Measurements from ENCODE around the gene BCAN. TPM values are rescaled to one million over a fixed set of nuclear protein-coding genes. Genes with fewer than 3 reads are reported as not detected.
A peak's percentile ranks its signal among the peaks of the same experiment; 100 is the strongest.
"Not testable (repeated sequence)": the region's sequence is repeated elsewhere in the genome, so short reads cannot be mapped to it uniquely, and the experiment has no call there.

The BCAN gene
- total RNA-seq, 2 experiments from 2014 or later: not detected

- not testable (repeated sequence) for H3K36me3 Mint-ChIP-seq, H3K27ac Mint-ChIP-seq, H3K27me3 Mint-ChIP-seq, H3K9me3 Mint-ChIP-seq, DNase-seq, H3K4me3 Mint-ChIP-seq
- H3K4me1 Mint-ChIP-seq: peaks cover 16% of the 10 kb centered on the region
Observed at GRCh38 chr1:156607344-156607743, 34.6 kb upstream of the BCAN start.

- peak; percentile 63 for DNase-seq
- H3K27me3 Mint-ChIP-seq: peaks cover 9% of the 10 kb centered on the region
- H3K4me3 Mint-ChIP-seq: no peak overlapping the region
- H3K27ac Mint-ChIP-seq: no peak overlapping the region
- H3K4me1 Mint-ChIP-seq: peaks cover 9% of the 10 kb centered on the region
- no peaks in the 10 kb centered on the region for H3K36me3 Mint-ChIP-seq
- H3K9me3 Mint-ChIP-seq: no peaks in the 10 kb centered on the region
Observed at GRCh38 chr1:156608036-156608674, 33.8 kb upstream of the BCAN start.

GRCh38 chr1:156608981-156609380 is 32.9 kb upstream of the BCAN start:
- peak; percentile 57 for DNase-seq
- H3K9me3 Mint-ChIP-seq: no peaks in the 10 kb centered on the region
- peaks cover 10% of the 10 kb centered on the region for H3K27me3 Mint-ChIP-seq
- no peaks in the 10 kb centered on the region for H3K36me3 Mint-ChIP-seq
- peaks cover 9% of the 10 kb centered on the region for H3K4me1 Mint-ChIP-seq
- no peak overlapping the region for H3K27ac Mint-ChIP-seq
- no peak overlapping the region for H3K4me3 Mint-ChIP-seq

GRCh38 chr1:156610072-156610471 is 31.8 kb upstream of the BCAN start:
- H3K27ac Mint-ChIP-seq, DNase-seq, H3K36me3 Mint-ChIP-seq, H3K4me3 Mint-ChIP-seq, H3K9me3 Mint-ChIP-seq, H3K4me1 Mint-ChIP-seq: not testable (repeated sequence)
- H3K27me3 Mint-ChIP-seq: peaks cover 19% of the 10 kb centered on the region

GRCh38 chr1:156612666-156613065 is 29.3 kb upstream of the BCAN start:
- peaks cover 9% of the 10 kb centered on the region for H3K4me1 Mint-ChIP-seq
- DNase-seq: no peak
- H3K27ac Mint-ChIP-seq: no peak overlapping the region
- H3K9me3 Mint-ChIP-seq: no peaks in the 10 kb centered on the region
- H3K4me3 Mint-ChIP-seq: no peak overlapping the region
- peaks cover 36% of the 10 kb centered on the region for H3K27me3 Mint-ChIP-seq
- H3K36me3 Mint-ChIP-seq: no peaks in the 10 kb centered on the region

GRCh38 chr1:156615946-156616345 is 26.0 kb upstream of the BCAN start:
- Mint-ChIP-seq H3K4me3 (no peak overlapping the region), H3K27ac (no peak overlapping the region), H3K4me1 (no peaks in the 10 kb centered on the region), H3K36me3 (no peaks in the 10 kb centered on the region), H3K27me3 (peaks cover 68% of the 10 kb centered on the region), H3K9me3 (no peaks in the 10 kb centered on the region)
- no peak for DNase-seq

- no peak overlapping the region for H3K4me3 Mint-ChIP-seq
- DNase-seq: no peak
- no peaks in the 10 kb centered on the region for H3K36me3 Mint-ChIP-seq
- H3K27me3 Mint-ChIP-seq: peaks cover 73% of the 10 kb centered on the region
- no peak overlapping the region for H3K27ac Mint-ChIP-seq
- H3K4me1 Mint-ChIP-seq: no peaks in the 10 kb centered on the region
- no peaks in the 10 kb centered on the region for H3K9me3 Mint-ChIP-seq
Observed at GRCh38 chr1:156616463-156616862, 25.5 kb upstream of the BCAN start.

GRCh38 chr1:156618853-156619581 is 22.9 kb upstream of the BCAN start, which contains the start of gene HAPLN2:
Gene HAPLN2, plus strand, starts transcription at chr1:156619415. Its CDS starts 4,076 bp downstream, at chr1:156623491.
- Mint-ChIP-seq H3K4me3 (no peak within 1 kb of the TSS), H3K4me1 (no peaks in the 10 kb centered on the region), H3K27me3 (peaks cover 88% of the 10 kb centered on the region), H3K27ac (no peak within 1 kb of the TSS), H3K36me3 (no peaks in the 10 kb centered on the region), H3K9me3 (no peaks in the 10 kb centered on the region)
- DNase-seq: no peak

- no peaks in the 10 kb centered on the region for H3K36me3 Mint-ChIP-seq
- no peak overlapping the region for H3K4me3 Mint-ChIP-seq
- H3K4me1 Mint-ChIP-seq: no peaks in the 10 kb centered on the region
- peaks cover 88% of the 10 kb centered on the region for H3K27me3 Mint-ChIP-seq
- no peaks in the 10 kb centered on the region for H3K9me3 Mint-ChIP-seq
- no peak for DNase-seq
- no peak overlapping the region for H3K27ac Mint-ChIP-seq
Observed at GRCh38 chr1:156619582-156619955, 22.3 kb upstream of the BCAN start.

GRCh38 chr1:156622581-156623297 is 19.2 kb upstream of the BCAN start:
- Mint-ChIP-seq H3K36me3 (no peaks in the 10 kb centered on the region), H3K9me3 (no peaks in the 10 kb centered on the region), H3K4me1 (peaks cover 5% of the 10 kb centered on the region), H3K27ac (no peak overlapping the region), H3K27me3 (peaks cover 91% of the 10 kb centered on the region), H3K4me3 (no peak overlapping the region)
- no peak for DNase-seq

GRCh38 chr1:156623946-156624813 is 17.7 kb upstream of the BCAN start:
- H3K4me1 Mint-ChIP-seq: peaks cover 5% of the 10 kb centered on the region
- peaks cover 80% of the 10 kb centered on the region for H3K27me3 Mint-ChIP-seq

GRCh38 chr1:156624814-156625435 is 17.0 kb upstream of the BCAN start:
- H3K27ac Mint-ChIP-seq: no peak overlapping the region
- no peaks in the 10 kb centered on the region for H3K9me3 Mint-ChIP-seq
- peaks cover 5% of the 10 kb centered on the region for H3K4me1 Mint-ChIP-seq
- DNase-seq: no peak
- H3K27me3 Mint-ChIP-seq: peaks cover 79% of the 10 kb centered on the region
- H3K36me3 Mint-ChIP-seq: no peaks in the 10 kb centered on the region
- H3K4me3 Mint-ChIP-seq: no peak overlapping the region

More at GRCh38 chr1:156623946-156624813, 17.7 kb upstream of the BCAN start:
- H3K9me3 Mint-ChIP-seq: no peaks in the 10 kb centered on the region
- H3K4me3 Mint-ChIP-seq: peak overlapping the region; percentile 54
- no peaks in the 10 kb centered on the region for H3K36me3 Mint-ChIP-seq
- peak; percentile 47 for DNase-seq
- no peak overlapping the region for H3K27ac Mint-ChIP-seq

- H3K36me3 Mint-ChIP-seq: no peaks in the 10 kb centered on the region
Observed at GRCh38 chr1:156625436-156626078, 16.4 kb upstream of the BCAN start.

GRCh38 chr1:156626079-156626438 is 15.9 kb upstream of the BCAN start:
- no peak for DNase-seq
- no peak overlapping the region for H3K27ac Mint-ChIP-seq
- H3K27me3 Mint-ChIP-seq: peaks cover 80% of the 10 kb centered on the region
- no peaks in the 10 kb centered on the region for H3K9me3 Mint-ChIP-seq
- peaks cover 5% of the 10 kb centered on the region for H3K4me1 Mint-ChIP-seq
- no peak overlapping the region for H3K4me3 Mint-ChIP-seq
- H3K36me3 Mint-ChIP-seq: no peaks in the 10 kb centered on the region

More at GRCh38 chr1:156625436-156626078, 16.4 kb upstream of the BCAN start:
- peak; percentile 52 for DNase-seq
- Mint-ChIP-seq H3K4me3 (peak overlapping the region; percentile 38), H3K9me3 (no peaks in the 10 kb centered on the region), H3K4me1 (peaks cover 5% of the 10 kb centered on the region), H3K27ac (no peak overlapping the region), H3K27me3 (peaks cover 79% of the 10 kb centered on the region)

Measured in activated naive CD8-positive, alpha-beta T cell treated with anti-CD3 and anti-CD28 coated beads for 36 hours (primary cell).